ENCODE data around the gene TGFBI. TPM values are rescaled to one million over a fixed set of nuclear protein-coding genes. Genes with fewer than 3 reads are reported as not detected.
A peak's percentile ranks its signal among the peaks of the same experiment; 100 is the strongest.

Gene TGFBI
- total RNA-seq, 2 donors from 2014 or later = 158 to 173 TPM

- Histone ChIP-seq H3K4me1 (ENCODE audit: control insufficient read depth in 1 of 2, low read depth in 2 of 2) (peaks cover 14 to 58% of the 10 kb centered on the region in 2 donors), H3K36me3 (no peaks in the 10 kb centered on the region), H3K9me3 (no peaks in the 10 kb centered on the region), H3K27ac (peak overlapping the region in 1 of 2 donors; percentile 86), H3K4me3 (no peak overlapping the region), H3K27me3 (replicated peaks; ENCODE audit: insufficient read depth) (no peaks in the 10 kb centered on the region)
- TF ChIP-seq CTCF (IDR thresholded peaks at IDR 0.05) = no peak
- DNase-seq (ENCODE audit: low spot score) (no peak), ATAC-seq (ENCODE audit: insufficient number of reproducible peaks, low FRiP score, low read depth) (no peak)
These were observed 27.0 kb downstream of the TGFBI start for GRCh38 chr5:136055612-136056309.

- DNase-seq (ENCODE audit: low spot score) (no peak), ATAC-seq (ENCODE audit: insufficient number of reproducible peaks, low FRiP score, low read depth) (no peak)
- H3K9me3 ChIP-seq = no peaks in the 10 kb centered on the region
- peak overlapping the region; percentile 79 to 86 for H3K27ac ChIP-seq
- TF ChIP-seq CTCF (IDR thresholded peaks at IDR 0.05) = no peak
- H3K4me1 ChIP-seq (ENCODE audit: control insufficient read depth in 1 of 2, low read depth in 2 of 2) = peaks cover 14 to 58% of the 10 kb centered on the region in 2 donors
- no peaks in the 10 kb centered on the region for H3K27me3 ChIP-seq (replicated peaks; ENCODE audit: insufficient read depth)
- no peak overlapping the region for H3K4me3 ChIP-seq
- H3K36me3 ChIP-seq = no peaks in the 10 kb centered on the region
These were observed 27.5 kb downstream of the TGFBI start for GRCh38 chr5:136056336-136056735.

- Histone ChIP-seq H3K27me3 (replicated peaks; ENCODE audit: insufficient read depth) (no peaks in the 10 kb centered on the region), H3K9me3 (no peaks in the 10 kb centered on the region), H3K27ac (peak overlapping the region; percentile 79 to 86), H3K4me1 (ENCODE audit: control insufficient read depth in 1 of 2, low read depth in 2 of 2) (peaks cover 14 to 58% of the 10 kb centered on the region in 2 donors), H3K4me3 (no peak overlapping the region), H3K36me3 (no peaks in the 10 kb centered on the region)
- no peak for TF ChIP-seq CTCF (IDR thresholded peaks at IDR 0.05)
- ATAC-seq (ENCODE audit: insufficient number of reproducible peaks, low FRiP score, low read depth) (no peak), DNase-seq (ENCODE audit: low spot score) (no peak)
These were observed 28.1 kb downstream of the TGFBI start for GRCh38 chr5:136056771-136057335.

GRCh38 chr5:136057401-136058038 is 28.7 kb downstream of the TGFBI start:
- TF ChIP-seq CTCF (IDR thresholded peaks at IDR 0.05) = no peak
- ATAC-seq (ENCODE audit: insufficient number of reproducible peaks, low FRiP score, low read depth) = no peak
- Histone ChIP-seq H3K27ac (peak overlapping the region; percentile 79 to 86), H3K27me3 (replicated peaks; ENCODE audit: insufficient read depth) (no peaks in the 10 kb centered on the region), H3K4me1 (ENCODE audit: control insufficient read depth in 1 of 2, low read depth in 2 of 2) (peaks cover 14 to 57% of the 10 kb centered on the region in 2 donors), H3K36me3 (no peaks in the 10 kb centered on the region), H3K4me3 (peak overlapping the region; percentile 16), H3K9me3 (no peaks in the 10 kb centered on the region)
- DNase-seq (ENCODE audit: low spot score) = no peak

Measured in thoracic aorta (tissue), 2 donors.